NCI-H748 (cell line): ENCODE data around the gene ORAI3.
"Not testable (repeated sequence)": the region's sequence is repeated elsewhere in the genome, so short reads cannot be mapped to it uniquely, and the experiment has no call there.

Source experiments
- DNase-seq: peaks from one replicate; lab custom pipeline; 2025; ENCODE audit not compliant: unreplicated experiment; lab: John Stamatoyannopoulos, UW

The ORAI3 gene

DNA sequence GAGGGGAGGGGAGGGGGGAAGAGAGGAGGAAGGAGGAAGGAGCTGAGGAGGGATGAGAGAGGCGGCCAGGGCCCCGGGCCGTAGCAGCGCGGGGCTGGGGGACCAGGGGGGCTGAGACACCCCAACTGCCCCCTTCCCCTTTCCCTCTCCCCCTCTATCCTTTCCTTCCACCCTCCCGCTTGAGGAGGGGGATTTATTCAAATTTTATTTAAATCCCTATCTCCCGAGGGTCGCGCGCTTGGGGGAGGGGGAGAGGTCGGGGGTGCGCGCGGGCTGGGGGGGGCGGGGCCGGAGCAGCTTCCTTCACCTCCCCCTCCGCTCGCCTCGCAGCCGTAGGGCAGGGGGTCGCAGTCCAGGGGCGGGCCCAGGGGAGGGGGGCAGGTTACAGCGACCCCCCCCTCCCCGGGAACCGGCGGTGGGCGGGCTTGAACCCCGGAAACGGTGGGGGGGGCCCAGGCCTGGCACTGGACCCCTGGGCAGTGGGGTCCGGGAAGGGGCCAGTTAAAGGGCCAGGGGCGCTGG is 25.3 kb upstream of the ORAI3 start, which contains the start of gene FBXL19:
Gene FBXL19 (plus strand): TSS at position 19 of the 522 bp plus-strand sequence. CDS start 2,183 bp downstream, outside the sequence.
- peak; percentile 69 for DNase-seq

DNA sequence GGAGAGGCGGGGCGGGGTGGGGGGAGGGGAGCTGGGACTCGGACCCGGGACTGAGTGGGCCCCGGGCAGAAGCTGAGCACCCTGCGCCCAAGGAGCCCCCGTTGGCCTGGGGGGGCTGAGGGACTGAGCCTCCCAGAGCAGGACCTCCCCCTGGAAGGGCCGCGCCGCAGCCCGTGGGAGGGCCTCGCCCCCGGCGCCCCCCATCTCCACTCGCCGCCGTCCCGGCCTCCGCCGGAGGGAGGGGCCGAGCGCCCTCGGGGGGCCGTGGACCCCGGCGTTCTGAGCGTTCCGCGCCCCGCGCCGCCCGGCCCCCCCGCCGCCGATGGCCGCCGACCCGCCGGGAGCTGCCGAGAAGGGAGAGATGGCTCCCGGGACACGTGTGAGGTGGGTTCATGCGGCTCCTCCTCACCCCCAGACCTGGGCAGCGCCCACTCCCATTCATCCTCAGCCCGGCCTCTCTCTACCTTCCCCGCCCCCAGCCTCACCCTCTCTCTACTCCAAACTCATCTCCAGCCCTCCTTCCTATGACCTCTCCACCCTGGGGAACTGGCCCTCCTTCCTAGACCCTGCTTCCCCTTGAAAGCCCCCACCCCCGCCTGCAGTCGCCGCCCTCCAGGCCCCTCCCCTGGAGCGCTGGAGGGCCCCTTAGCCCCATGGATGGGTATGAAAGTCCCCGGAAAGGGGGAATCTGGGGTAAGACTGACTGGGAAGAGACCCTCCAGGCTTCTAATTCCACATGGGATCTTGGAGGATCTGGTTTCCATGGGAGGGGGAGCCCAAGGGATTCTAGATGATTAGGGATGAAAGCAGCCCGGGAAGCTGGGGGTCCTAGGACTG is 24.6 kb upstream of the ORAI3 start:
- DNase-seq = no peak

DNA sequence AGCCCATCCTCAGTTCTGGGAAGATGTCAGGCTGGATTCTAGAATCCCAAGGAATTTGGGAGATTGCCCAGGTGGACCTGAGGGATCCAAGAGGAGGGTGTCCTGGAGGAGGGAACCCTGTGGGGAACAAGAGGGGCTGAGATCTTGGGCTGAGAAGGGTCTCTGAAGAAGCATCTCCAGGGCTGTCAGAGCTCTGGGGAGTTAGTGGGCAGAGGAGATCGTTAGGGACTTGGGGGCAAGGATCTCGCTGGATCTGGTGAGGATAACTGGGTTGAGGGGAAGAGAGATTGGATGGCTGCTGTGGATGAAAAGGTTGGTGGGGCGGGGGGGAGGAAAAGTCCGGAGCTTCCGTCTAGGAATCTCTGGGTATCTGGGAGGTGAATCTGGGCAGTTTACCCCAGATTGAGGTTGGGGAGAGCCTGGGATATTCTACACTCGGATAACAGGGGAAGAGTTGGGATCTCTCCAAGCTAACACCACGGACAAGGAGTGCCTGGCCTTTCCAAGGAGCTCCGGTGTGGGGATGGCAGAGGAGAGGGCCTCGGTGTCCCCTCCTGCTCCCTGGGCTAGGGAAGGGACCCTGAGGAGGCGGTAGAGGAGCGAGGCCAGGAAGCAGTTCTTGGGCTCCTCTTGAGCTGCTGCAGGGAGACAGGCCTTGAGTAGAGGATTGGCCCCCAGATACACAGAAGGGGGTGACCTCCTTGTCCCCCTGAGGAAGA is 23.8 kb upstream of the ORAI3 start:
- no peak for DNase-seq

DNA sequence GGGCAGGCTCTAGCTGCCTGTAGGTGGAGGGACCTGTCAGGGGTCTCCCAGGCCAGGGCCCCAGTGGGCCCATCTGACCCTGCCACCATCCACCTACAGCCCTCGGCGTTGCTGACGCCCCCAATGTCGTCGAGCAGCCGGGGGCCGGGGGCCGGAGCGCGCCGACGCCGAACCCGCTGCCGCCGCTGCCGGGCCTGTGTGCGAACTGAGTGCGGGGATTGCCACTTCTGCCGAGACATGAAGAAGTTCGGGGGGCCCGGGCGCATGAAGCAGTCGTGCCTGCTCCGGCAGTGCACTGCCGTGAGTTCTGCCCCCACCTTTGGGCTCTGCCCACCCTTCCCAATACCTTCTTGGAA is 23.3 kb upstream of the ORAI3 start:
- DNase-seq = no peak

DNA sequence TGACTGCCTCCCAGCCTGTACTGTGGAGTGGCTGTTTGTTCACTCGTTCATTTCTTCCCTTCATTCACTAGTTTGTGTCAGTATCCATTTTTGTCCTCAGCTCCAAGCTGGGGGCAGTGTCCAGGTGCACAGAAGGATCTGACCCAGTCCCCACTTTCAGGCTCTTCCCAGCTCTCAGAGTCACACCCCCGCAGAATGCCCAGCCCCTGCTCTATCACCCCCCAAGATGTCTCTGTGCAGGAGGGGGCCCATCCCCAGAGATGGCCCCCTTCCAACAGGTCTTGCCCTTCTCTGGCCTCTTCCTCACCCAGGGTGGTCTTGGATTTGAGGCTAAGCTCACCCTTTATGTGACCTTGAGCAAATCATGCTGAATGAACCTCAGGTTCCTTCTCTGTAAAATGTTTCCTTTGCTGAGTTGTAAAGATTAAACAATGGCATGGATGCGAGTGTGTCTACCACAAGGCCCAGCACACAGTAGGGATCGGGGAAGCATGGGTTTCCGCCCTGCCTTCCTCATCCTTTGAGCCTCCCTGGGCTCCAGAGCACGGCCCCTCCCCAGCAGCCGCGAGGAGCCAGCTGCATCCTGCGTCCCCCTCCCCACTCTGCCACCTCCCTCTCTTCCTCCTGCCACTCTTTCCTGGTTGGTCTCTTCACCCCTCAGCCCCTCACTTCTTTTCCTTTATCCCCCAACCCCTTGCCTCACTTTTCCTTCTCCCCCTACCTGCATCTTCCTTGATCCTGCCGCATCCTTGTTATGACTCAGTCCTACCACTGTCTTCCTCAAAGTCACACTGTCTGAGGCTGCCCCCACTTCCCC is 22.7 kb upstream of the ORAI3 start:
- DNase-seq = no peak

DNA sequence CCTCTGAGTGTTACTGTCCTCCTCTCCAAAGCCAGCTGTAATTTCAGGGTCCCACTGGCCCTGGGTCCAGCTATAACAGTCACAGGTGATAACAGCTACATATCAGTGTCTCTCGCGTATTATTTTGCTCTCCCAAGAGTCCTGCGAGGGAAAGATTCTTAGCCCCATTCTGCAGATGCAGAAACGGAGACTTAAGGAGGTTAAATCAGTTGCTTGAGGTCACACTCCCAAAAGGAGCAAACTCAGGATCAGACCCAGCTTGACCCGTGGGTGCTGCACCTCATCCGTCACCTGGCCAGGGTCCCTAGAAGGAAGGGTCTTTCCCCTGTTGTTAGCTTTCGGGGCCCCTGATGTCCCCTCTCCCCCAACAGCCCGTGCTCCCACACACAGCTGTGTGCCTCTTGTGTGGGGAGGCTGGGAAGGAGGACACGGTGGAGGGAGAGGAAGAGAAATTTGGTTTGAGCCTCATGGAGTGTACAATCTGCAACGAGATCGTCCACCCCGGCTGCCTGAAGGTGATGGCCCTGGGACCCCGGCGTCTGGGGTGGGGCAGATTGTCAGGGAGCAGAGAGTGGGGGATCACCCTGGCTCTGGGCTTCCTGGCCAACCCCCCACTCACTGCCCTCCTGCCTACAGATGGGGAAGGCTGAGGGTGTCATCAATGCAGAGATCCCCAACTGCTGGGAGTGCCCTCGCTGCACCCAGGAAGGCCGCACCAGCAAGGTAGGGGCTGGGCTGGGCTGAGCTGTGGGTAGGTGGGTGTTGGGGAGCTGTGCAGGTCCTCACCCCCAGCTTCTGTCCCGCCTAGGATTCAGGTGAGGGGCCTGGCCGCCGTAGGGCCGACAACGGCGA is 21.7 kb upstream of the ORAI3 start:
- DNase-seq = no peak

DNA sequence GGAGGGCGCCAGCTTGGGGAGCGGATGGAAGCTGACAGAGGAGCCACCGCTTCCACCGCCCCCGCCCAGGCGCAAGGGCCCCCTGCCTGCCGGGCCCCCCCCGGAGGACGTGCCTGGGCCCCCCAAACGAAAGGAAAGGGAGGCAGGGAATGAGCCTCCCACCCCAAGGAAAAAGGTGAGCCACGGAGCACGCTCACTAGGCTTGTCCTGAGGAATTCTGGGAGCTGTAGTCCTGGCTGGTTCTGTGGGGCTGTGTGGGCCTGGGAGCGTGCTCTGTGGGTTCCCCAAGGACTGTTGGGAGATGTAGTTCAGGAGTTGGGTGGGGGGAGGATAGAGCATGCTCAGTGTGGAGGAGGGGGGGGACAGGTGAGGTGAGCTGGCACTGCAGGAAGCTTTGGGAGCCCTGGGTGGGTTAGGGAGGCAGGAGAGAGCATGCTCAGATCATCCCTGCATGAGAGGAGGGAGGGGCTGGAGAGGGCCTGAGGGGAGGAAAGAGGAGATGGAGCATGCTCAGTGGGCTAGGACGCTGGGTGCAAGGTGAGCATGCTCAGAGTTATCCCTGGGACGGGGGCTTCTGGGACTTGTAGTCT is 21.0 kb upstream of the ORAI3 start:
- DNase-seq = peak; percentile 72

DNA sequence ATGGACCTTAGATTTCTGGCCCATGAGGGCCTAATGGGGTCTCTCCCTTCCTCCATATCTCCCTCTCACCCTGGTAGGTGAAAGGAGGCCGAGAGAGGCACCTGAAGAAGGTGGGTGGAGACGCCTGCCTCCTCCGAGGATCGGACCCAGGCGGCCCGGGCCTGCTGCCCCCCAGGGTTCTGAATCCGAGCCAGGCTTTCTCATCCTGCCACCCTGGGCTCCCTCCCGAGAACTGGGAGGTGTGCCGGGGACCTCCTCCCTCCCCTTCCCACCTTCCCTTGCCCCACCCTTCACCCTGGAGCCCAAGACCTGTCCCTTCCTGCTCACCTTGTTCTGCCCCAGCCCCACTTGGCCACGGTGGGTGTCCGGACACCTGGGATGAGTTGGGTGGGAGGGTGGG is 20.5 kb upstream of the ORAI3 start:
- no peak for DNase-seq

DNA sequence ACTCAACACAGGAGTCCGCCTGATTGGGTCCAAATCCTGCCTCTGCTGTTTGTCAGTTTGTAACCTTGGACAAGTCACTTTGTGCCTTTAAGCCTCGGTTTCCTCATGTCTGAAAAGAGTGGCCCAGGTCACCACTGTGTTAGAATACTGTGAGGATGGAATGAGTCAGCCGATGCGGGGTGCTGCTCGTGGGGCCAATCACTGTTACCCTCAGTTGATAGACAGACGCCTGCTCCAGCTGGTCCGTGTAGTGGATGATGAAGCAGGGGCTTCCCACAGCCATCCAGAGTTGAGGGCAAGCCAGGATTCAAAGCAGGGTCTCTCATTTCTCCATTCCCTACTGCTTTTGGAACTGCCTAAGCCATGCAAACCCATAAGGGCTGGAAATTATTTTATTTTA is 19.7 kb upstream of the ORAI3 start:
- DNase-seq = no peak

DNA sequence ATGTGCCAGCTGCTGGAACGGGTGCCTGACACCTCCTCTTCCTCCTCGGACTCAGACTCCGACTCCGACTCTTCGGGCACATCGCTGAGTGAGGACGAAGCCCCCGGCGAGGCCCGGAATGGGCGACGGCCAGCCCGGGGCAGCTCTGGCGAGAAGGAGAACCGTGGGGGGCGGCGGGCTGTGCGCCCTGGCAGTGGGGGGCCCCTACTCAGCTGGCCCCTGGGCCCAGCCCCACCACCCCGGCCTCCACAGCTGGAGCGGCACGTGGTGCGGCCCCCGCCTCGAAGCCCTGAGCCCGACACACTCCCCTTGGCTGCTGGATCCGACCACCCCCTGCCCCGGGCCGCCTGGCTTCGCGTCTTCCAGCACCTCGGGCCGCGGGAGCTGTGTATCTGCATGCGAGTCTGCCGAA is 18.7 kb upstream of the ORAI3 start:
- no peak for DNase-seq

DNA sequence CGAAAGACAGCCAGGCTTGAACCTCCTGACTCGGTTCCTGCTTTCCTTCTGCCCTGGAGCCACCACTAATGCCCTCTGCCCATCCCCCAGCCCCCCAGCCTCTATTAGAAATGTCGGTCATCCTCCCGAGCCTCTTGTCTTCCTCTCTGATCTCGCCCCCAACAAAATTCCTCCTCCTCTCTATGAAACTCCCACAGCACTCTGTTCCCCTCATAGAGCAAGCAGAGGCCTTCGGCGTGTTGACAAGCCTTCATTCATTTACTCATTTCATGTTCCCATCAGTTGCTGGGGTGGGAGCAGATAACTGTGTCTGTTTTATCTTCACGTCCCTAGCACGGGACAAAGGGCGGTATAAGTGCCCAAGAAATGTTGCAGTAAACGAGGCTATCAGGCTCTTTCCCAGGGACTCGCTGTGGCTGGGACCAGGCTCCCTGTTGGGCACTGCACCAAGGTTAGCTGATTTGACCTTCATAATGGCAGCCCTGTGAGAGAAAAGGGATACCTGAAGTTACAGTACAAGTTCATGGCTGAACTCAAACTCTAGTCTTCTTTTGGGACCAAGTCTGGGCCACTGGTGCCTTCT is 17.7 kb upstream of the ORAI3 start:
- DNase-seq = no peak

DNA sequence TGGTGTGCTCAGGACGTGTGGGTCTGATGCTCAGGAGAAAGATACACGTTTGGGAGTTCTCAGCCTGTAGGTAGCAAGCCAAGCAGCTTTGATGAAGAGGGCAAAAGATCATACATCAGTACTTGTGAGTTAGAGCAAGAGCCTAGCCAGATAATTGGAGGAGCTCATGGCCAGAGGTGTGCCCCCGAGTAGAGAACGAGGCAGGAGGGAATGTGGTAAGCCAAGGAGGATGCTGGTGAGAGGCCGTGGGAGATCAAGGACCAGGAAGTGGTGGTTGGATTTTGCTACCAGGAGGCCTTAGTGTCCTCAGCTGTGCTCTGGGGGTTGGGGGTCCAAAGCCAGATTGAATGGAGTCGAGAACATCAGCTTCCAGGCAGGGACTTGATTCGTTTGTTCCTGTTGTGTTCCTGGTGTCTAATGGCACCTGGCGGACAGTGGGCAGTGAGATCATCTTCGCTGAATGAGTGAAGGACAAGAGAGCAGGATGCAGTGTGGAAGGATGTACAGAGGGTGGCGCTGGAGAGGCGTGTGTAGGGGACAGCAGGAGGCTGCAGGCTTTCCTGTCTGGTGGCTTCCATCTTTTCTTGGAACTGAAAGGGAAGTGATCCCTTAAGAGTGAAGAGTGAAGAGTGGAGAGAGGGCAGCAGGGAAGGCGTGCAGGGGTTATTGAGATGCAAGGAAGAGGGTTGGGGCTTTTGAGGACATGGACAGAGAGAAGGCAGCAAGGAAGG is 13.9 kb upstream of the ORAI3 start:
- peak; percentile 41 for DNase-seq

DNA sequence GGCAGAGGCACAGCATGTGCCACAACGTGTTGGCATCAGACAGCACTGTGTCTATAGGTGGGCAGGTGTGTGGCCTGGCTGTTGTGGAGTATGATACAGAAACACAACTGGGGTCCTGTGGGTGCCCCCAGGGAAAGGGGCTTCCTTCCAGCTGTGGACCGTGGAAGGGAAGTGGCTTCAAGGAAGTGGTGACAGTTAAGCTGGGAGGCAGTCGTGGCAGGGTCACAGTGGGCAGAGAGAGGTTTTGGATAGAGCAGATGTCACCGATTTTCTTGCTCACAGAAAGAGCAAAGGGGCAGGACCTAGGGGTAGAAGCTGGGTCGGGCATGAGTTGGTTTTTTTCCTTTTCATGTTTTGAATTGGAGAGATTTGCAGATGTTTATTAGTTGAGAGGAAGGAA is 11.2 kb upstream of the ORAI3 start:
- no peak for DNase-seq

DNA sequence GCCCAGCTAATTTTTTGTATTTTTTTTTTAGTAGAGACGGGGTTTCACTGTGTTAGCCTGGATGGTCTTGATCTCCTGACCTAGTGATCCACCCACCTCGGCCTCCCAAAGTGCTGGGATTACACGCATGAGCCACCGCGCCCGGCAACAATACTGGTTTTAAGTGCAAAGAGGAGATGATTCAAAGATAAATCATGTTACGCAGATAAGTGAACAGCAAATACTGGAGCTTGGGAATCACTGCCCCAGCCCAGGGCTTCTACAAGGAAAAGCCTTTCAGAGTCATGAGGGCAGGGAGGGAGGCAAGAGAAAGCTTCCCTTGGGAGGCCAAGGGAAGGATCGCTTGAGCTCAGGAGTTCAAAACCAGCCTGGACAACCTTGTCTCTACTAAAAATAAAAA is 9.3 kb upstream of the ORAI3 start:
- not testable (repeated sequence) for DNase-seq

DNA sequence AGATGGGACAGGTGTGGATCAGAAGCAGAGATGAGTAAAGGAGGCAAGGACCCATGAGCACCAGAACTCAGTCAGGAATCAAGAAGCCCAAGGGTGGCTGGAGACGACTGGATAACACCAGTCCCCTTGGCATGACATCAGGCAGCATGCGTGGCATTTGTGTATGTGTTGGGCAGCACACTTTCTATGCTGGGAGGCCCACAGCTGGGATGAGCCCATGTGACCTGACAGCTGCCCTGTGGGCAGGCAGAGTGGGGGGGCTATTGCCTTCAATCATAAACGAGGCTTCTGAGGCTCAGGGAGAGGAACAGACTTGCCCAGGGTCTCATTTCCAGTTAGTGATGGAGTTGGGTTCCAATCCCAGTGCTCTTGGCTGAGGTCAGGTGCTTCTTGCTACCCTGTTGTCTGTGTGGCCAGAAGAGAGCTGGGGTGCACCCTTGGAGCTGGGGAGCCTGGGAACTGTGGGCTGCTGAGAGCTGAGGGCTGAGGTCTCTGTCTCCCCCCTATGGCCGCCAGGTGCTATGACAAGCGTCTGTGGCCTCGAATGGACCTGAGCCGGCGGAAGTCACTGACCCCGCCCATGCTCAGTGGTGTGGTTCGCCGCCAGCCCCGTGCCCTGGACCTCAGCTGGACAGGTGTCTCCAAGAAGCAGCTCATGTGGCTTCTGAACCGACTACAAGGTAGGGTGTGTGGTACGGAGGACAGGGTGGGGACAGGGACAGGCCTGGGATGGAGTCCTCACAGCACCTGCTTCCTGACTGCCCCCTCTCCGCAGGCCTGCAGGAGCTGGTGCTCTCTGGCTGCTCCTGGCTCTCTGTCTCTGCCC is 7.1 kb upstream of the ORAI3 start:
- DNase-seq = peak; percentile 55

DNA sequence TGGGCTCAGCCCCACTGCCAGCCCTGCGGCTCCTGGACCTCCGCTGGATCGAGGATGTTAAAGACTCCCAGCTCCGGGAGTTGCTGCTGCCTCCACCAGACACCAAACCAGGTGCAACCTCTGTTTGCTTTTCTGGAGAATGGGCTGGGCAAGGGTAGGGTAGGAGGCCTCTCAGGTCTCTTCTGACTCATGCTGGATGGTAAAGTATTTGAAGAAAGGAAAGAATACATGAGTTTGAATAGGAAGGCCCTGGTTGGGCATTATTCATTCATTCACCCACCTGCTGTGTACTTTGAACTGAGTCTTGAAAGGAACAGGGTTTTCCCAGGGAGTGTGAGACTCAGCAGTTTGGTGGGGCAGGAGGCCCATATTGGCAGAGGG is 6.5 kb upstream of the ORAI3 start:
- DNase-seq = no peak

DNA sequence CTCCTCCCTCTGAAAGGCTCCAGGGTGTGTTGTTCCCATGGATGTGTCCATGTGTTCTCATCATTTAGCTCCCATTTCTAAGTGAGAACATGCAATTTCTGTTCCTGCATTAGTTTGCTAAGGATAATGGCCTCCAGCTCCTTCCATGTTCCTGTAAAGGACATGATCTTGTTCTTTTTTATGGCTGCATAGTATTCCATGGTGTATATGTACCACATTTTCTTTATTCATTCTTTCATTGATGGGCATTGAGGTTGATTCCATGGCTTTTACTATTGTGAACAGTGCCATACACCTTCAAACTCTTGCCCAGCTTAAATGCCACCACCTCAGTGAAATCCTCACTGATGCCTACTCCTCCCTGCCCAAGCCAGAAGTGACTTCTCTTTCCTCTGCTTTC is 4.5 kb upstream of the ORAI3 start:
- no peak for DNase-seq
